HepG2 (cell line): ENCODE results near the gene VPS54. TPM values are rescaled to one million over a fixed set of nuclear protein-coding genes. Genes with fewer than 3 reads are reported as not detected.

Experiments used
- ATAC-seq: fragments of 200-7000 bp; cut with Tn5 transposase; 3 replicates; pipeline ENCODE4 v1.9.1; 2020; ENCODE audit warnings: mild to moderate bottlenecking, moderate library complexity
- BruUV-seq: library from RNA; stranded (reverse); fragments of 400-500 nt; replicated peaks from 2 replicates; lab custom pipeline; 2021; lab: Mats Ljungman, UMichigan
- CTCF ChIA-PET: fragments of 300-600 bp; formaldehyde crosslinking; extraction: SDS; loops from one replicate; lab custom pipeline; 2021; ENCODE audit warnings: low total read pairs, inconsistent platforms, low intra/inter-chr PET ratio; lab: Yijun Ruan, JAX
- POLR2A ChIA-PET: fragments of 350-600 bp; sonication (Branson Sonifier 250); formaldehyde crosslinking; loops from one replicate; lab custom pipeline; 2020; ENCODE audit warnings: antibody characterized with exemption, inconsistent platforms; lab: Yijun Ruan, JAX
- DNase-seq: peaks from one replicate; pipeline ENCODE4 v3.0.0-alpha.2; 2015; ENCODE audit warnings: low spot score
- FAIRE-seq: peaks from 3 replicates; lab custom pipeline; 2011; peaks lifted over from hg19 to GRCh38; lab: Jason Lieb, UNC
- H2AFZ ChIP-seq: one replicate; pipeline ENCODE4 v1.6.1; 2011; ENCODE audit warnings: low read length, inconsistent platforms
- H3K27ac ChIP-seq: fragments of 300-600 bp; 3 replicates; pipeline ENCODE4 v1.8.0; 2011; ENCODE audit warnings: mixed run types, mild to moderate bottlenecking, mixed read lengths, low read length, inconsistent platforms; ENCODE audit not compliant: insufficient read depth; ENCODE audit errors: extremely low read length
- H3K27me3 ChIP-seq, 2 experiments: fragments of 200-600 bp in 1 of 2; 2 replicates in 1 of 2; 3 replicates in 1 of 2; pipeline versions ENCODE4 v1.6.0 to v1.8.0; 2011; ENCODE audit warnings: low read length in 2 of 2, mild to moderate bottlenecking in 2 of 2, moderate library complexity in 2 of 2, inconsistent platforms in 1 of 2; ENCODE audit not compliant: insufficient read depth in 2 of 2, control insufficient read depth in 1 of 2
- H3K36me3 ChIP-seq, 2 experiments: fragments of 200-600 bp in 1 of 2; replicated peaks in 1 of 2; 2 replicates in 1 of 2; 3 replicates in 1 of 2; pipeline versions ENCODE4 v1.5.1 to v1.8.0; 2011; ENCODE audit warnings: low read length in 2 of 2, inconsistent platforms in 1 of 2; ENCODE audit not compliant: insufficient read depth in 2 of 2, control insufficient read depth in 1 of 2
- H3K4me1 ChIP-seq: 2 replicates; pipeline ENCODE4 v1.5.1; 2012; ENCODE audit warnings: low read length, inconsistent platforms; ENCODE audit not compliant: insufficient read depth
- H3K4me2 ChIP-seq: 2 replicates; pipeline ENCODE4 v1.6.0; 2011; ENCODE audit warnings: low read depth, low read length, inconsistent platforms
- H3K4me3 ChIP-seq, 3 experiments: fragments of 200-600 bp in 1 of 3; sonication (generic), shearing (Covaris generic) in 1 of 3; replicated peaks in 1 of 3; 2 replicates each; pipeline ENCODE4 v1.5.1; 2011 to 2016; ENCODE audit warnings: low read length in 3 of 3, inconsistent platforms in 2 of 3, low read depth in 2 of 3, mild to moderate bottlenecking in 2 of 3, control low read depth in 1 of 3, mixed read lengths in 1 of 3; ENCODE audit not compliant: insufficient read depth in 1 of 3
- H3K79me2 ChIP-seq: one replicate; pipeline ENCODE4 v1.6.1; 2011; ENCODE audit warnings: low read length, inconsistent platforms; ENCODE audit not compliant: insufficient read depth
- H3K9ac ChIP-seq: 2 replicates; pipeline ENCODE4 v1.6.0; 2011; ENCODE audit warnings: mild to moderate bottlenecking, low read depth, low read length, inconsistent platforms; ENCODE audit not compliant: insufficient read depth
- H3K9me3 ChIP-seq: 2 replicates; pipeline ENCODE4 v1.5.1; 2012; ENCODE audit warnings: mild to moderate bottlenecking, low read length
- H4K20me1 ChIP-seq: 2 replicates; pipeline ENCODE4 v1.6.0; 2011; ENCODE audit warnings: inconsistent platforms, mild to moderate bottlenecking, low read length, moderate library complexity; ENCODE audit not compliant: insufficient read depth
- HES4 ChIP-seq: sonication (generic); formaldehyde crosslinking; IDR thresholded peaks from 2 replicates; pipeline ENCODE4 v1.9.0; 2021; ENCODE audit warnings: mild to moderate bottlenecking, missing genetic modification reagents, borderline replicate concordance
- MLLT10 ChIP-seq: sonication (generic); formaldehyde crosslinking; IDR thresholded peaks from 2 replicates; pipeline ENCODE4 v1.4.0; 2020; ENCODE audit warnings: missing genetic modification reagents
- PAF1 ChIP-seq: IDR thresholded peaks from 2 replicates; pipeline ENCODE4 v1.6.1; 2016; ENCODE audit warnings: missing genetic modification reagents, missing compliant biosample characterization
- SSRP1 ChIP-seq: IDR thresholded peaks from 2 replicates; pipeline ENCODE4 v1.6.1; 2016; ENCODE audit warnings: control low read depth
- ZBTB43 ChIP-seq: sonication (generic); formaldehyde crosslinking; conservative IDR thresholded peaks from 2 replicates; pipeline ENCODE4 v1.4.0; 2020; ENCODE audit warnings: missing genetic modification reagents
- ZHX1 ChIP-seq: sonication (generic); formaldehyde crosslinking; IDR thresholded peaks from 2 replicates; pipeline ENCODE4 v1.8.1; 2022; ENCODE audit warnings: low read depth, mild to moderate bottlenecking, missing genetic modification reagents
- ZNF232 ChIP-seq: sonication (generic); formaldehyde crosslinking; IDR thresholded peaks from 2 replicates; pipeline ENCODE4 v1.4.0; 2020; ENCODE audit warnings: missing genetic modification reagents, borderline replicate concordance
- ZNF30 ChIP-seq: sonication (generic); formaldehyde crosslinking; IDR thresholded peaks from 2 replicates; pipeline ENCODE4 v1.5.0; 2020; ENCODE audit warnings: mild to moderate bottlenecking, missing genetic modification reagents
- WGBS: methylation state at CpG from one replicate; pipeline ENCODE4 v1.1.6; 2017; ENCODE audit warnings: low lambda C conversion rate; 5-methylcytosine and 5-hydroxymethylcytosine counted together
- in situ Hi-C: cut with HindIII; loops from 2 replicates; pipeline ENCODE4 v1.10.0; 2017; ENCODE audit warnings: low pct_unique_long_range_greater_than_20kb; ENCODE audit not compliant: extremely low pct_ligation_motif_present
- intact Hi-C: fragments of 100-400 bp; cut with micrococcal nuclease; formaldehyde crosslinking; loops from one replicate; pipeline ENCODE4 v1.10.0; 2022; ENCODE audit not compliant: unreplicated experiment
- polyA plus RNA-seq, 8 experiments: library from polyadenylated mRNA; depleted of rRNA in 3 of 8; stranded (reverse) in 7 of 8; unstranded in 1 of 8; fragments of >200 nt; fragmentation: Illumina TruSeq in 4 of 8; extraction: Trizol in 4 of 8; gene quantifications; 2 replicates each; pipeline versions ENCODE4 v1.2.1 to v1.2.3, GENCODE V29; 2011 to 2016; ENCODE audit warnings: low read depth in 4 of 8, missing spikeins in 1 of 8, mixed read lengths in 1 of 8; ENCODE audit not compliant: insufficient read depth in 1 of 8
- total RNA-seq, 5 experiments: library from RNA; depleted of rRNA; stranded (reverse); fragments of >200 nt; fragmentation: Illumina TruSeq; extraction: Trizol; gene quantifications; 2 replicates each; pipeline ENCODE4 v1.2.3, GENCODE V29; 2016; ENCODE audit warnings: low read depth in 1 of 5

VPS54 gene
- total and polyA plus RNA-seq, 2 of the 13 experiments (the other 11 are each of a cell fraction or from before 2014, with no cell fraction given): 64.7 to 77.5 TPM

DNA sequence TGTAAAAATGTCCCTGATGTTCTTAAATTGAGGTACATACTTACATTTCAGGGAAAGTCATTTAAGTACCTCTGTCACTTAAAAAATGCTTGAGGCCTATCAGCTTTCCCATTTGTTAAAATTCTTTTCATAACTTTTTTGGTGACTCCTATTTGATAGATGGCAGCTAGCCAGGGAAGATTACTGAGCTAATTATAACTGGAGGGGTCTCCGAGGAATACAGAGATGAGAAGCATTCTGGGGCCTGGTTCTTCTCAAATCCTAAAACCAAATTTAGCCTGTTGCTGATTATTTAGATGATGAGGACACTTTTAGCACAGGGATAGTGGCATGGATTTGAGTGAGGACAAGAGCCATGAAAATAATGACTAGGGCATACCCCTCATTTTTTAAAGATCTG lies 172.7 kb downstream of the VPS54 start:
- in situ Hi-C loops: no loop called here
- ChIA-PET POLR2A (no interaction called here), CTCF (no interaction called here)

More for the DNA sequence above, 172.7 kb downstream of the VPS54 start:
- no peaks in the 10 kb centered on the region for H3K9me3 ChIP-seq
- H3K36me3 ChIP-seq: no peaks in the 10 kb centered on the region
- ATAC-seq: no peak
- no peak overlapping the region for H2AFZ ChIP-seq
- H3K4me2 ChIP-seq: peak overlapping the region; percentile 48
- no peak overlapping the region for H3K27ac ChIP-seq
- H3K27me3 ChIP-seq: no peaks in the 10 kb centered on the region; a peak in 1 of 5 replicates
- H3K4me1 ChIP-seq: peaks cover 65% of the 10 kb centered on the region
- H3K79me2 ChIP-seq: peaks cover 98% of the 10 kb centered on the region
- intact Hi-C loops: no loop called here
- peaks cover 63% of the 10 kb centered on the region for H4K20me1 ChIP-seq
- TF ChIP-seq HES4 (CRISPR knock-in tag) (no peak), ZHX1 (CRISPR knock-in tag) (no peak), SSRP1 (CRISPR knock-in tag) (no peak), ZBTB43 (CRISPR knock-in tag) (no peak), PAF1 (no peak), ZNF30 (CRISPR knock-in tag) (no peak), ZNF232 (CRISPR knock-in tag) (no peak), MLLT10 (CRISPR knock-in tag) (no peak)
- no TSS peak for BruUV-seq
- FAIRE-seq: no peak
- H3K4me3 ChIP-seq: no peak overlapping the region
- 95% methylated on average over 1 of the region's 1 CpG for WGBS
- no peak for DNase-seq
- H3K9ac ChIP-seq: no peak overlapping the region
